SK-N-SH treated with all-trans-retinoic acid at 6 μM for 48 hours (cell line): Measurements from ENCODE around the gene PLD1.

Experiments used
- ATAC-seq: fragments of 200-7000 bp; cut with Tn5 transposase; 3 replicates; pipeline ENCODE4 v1.9.1; 2020; ENCODE audit warnings: mild to moderate bottlenecking, moderate library complexity
- CSDC2 ChIP-seq: fragments of 250-450 bp; sonication (Bioruptor Pico); IDR thresholded peaks from 2 replicates; pipeline ENCODE4 v1.5.0; 2020; ENCODE audit warnings: mild to moderate bottlenecking, moderate library complexity
- ESRRG ChIP-seq: fragments of 250-450 bp; sonication (Bioruptor Pico); IDR thresholded peaks from 2 replicates; pipeline ENCODE4 v1.6.1; 2021; ENCODE audit warnings: mild to moderate bottlenecking
- ISL1 ChIP-seq: fragments of 250-450 bp; sonication (Bioruptor Pico); IDR thresholded peaks from 2 replicates; pipeline ENCODE4 v2.1.2; 2022; ENCODE audit warnings: mild to moderate bottlenecking, moderate library complexity
- RARB ChIP-seq: fragments of 250-450 bp; sonication (Bioruptor Pico); IDR thresholded peaks from 2 replicates; pipeline ENCODE4 v1.8.0; 2021; ENCODE audit warnings: mild to moderate bottlenecking, moderate library complexity
- SNAI2 ChIP-seq: fragments of 250-450 bp; sonication (Bioruptor Pico); IDR thresholded peaks from 2 replicates; pipeline ENCODE4 v1.5.0; 2020; ENCODE audit warnings: mild to moderate bottlenecking, moderate library complexity
- TCF4 ChIP-seq: fragments of 250-450 bp; sonication (Bioruptor Pico); IDR thresholded peaks from 2 replicates; pipeline ENCODE4 v1.8.0; 2021; ENCODE audit warnings: mild to moderate bottlenecking, moderate library complexity, borderline replicate concordance
- ZC3H10 ChIP-seq: fragments of 250-450 bp; sonication (Bioruptor Pico); IDR thresholded peaks from 2 replicates; pipeline ENCODE4 v1.5.1; 2021; ENCODE audit warnings: mild to moderate bottlenecking, moderate library complexity
- ZFP3 ChIP-seq: fragments of 250-450 bp; sonication (Bioruptor Pico); IDR thresholded peaks from 2 replicates; pipeline ENCODE4 v1.5.0; 2020; ENCODE audit warnings: mild to moderate bottlenecking, moderate library complexity
- ZFP30 ChIP-seq: fragments of 450-650 bp; formaldehyde crosslinking; IDR thresholded peaks from 2 replicates; pipeline ENCODE4 v1.5.0; 2022; ENCODE audit warnings: mild to moderate bottlenecking, moderate library complexity
- ZNF565 ChIP-seq: fragments of 450-650 bp; formaldehyde crosslinking; conservative IDR thresholded peaks from 2 replicates; pipeline ENCODE4 v1.5.0; 2020; ENCODE audit warnings: low read depth, mild to moderate bottlenecking, moderate library complexity
- TF ChIP-seq, protein P1 (sequence below): fragments of 250-450 bp; sonication (Bioruptor Pico); IDR thresholded peaks from 2 replicates; pipeline ENCODE4 v1.5.0; 2020; ENCODE audit warnings: mild to moderate bottlenecking, moderate library complexity
- TF ChIP-seq, protein P2 (sequence below): fragments of 250-450 bp; sonication (Bioruptor Pico); IDR thresholded peaks from 2 replicates; pipeline ENCODE4 v1.5.1; 2021; ENCODE audit warnings: mild to moderate bottlenecking, moderate library complexity
- TF ChIP-seq, protein P3 (sequence below): fragments of 250-450 bp; sonication (Bioruptor Pico); IDR thresholded peaks from 2 replicates; pipeline ENCODE4 v1.8.0; 2021; ENCODE audit warnings: low read depth, mild to moderate bottlenecking, moderate library complexity, borderline replicate concordance
- TF ChIP-seq, protein P4 (sequence below): fragments of 250-450 bp; sonication (Bioruptor Pico); IDR thresholded peaks from 2 replicates; pipeline ENCODE4 v1.5.1; 2020; ENCODE audit warnings: low read depth, mild to moderate bottlenecking, moderate library complexity
- TF ChIP-seq, protein P5 (sequence below): fragments of 250-450 bp; sonication (Bioruptor Pico); IDR thresholded peaks from 2 replicates; pipeline ENCODE4 v1.8.0; 2020; ENCODE audit warnings: mild to moderate bottlenecking, moderate library complexity, borderline replicate concordance

Gene PLD1

DNA sequence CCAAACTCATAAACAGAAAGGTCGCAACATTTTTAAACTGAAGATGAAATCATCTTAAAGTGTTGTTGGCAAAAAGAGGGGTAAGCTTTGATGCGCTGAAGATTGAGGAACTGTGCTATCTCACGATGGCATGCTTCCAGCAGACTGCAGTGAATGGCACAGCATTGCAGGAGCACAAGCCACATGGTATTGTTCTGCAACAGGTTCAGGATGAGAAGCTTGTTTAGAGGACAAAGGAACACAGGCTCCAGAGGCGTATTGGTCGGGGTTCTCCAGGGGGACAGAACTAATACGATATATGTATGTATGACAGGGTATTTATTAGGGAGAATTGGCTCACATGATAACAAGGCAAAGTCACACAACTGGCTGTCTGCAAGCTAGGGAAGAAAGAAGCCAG, 13.8 kb upstream of the PLD1 start (continued):
- TF ChIP-seq, protein P1, sequence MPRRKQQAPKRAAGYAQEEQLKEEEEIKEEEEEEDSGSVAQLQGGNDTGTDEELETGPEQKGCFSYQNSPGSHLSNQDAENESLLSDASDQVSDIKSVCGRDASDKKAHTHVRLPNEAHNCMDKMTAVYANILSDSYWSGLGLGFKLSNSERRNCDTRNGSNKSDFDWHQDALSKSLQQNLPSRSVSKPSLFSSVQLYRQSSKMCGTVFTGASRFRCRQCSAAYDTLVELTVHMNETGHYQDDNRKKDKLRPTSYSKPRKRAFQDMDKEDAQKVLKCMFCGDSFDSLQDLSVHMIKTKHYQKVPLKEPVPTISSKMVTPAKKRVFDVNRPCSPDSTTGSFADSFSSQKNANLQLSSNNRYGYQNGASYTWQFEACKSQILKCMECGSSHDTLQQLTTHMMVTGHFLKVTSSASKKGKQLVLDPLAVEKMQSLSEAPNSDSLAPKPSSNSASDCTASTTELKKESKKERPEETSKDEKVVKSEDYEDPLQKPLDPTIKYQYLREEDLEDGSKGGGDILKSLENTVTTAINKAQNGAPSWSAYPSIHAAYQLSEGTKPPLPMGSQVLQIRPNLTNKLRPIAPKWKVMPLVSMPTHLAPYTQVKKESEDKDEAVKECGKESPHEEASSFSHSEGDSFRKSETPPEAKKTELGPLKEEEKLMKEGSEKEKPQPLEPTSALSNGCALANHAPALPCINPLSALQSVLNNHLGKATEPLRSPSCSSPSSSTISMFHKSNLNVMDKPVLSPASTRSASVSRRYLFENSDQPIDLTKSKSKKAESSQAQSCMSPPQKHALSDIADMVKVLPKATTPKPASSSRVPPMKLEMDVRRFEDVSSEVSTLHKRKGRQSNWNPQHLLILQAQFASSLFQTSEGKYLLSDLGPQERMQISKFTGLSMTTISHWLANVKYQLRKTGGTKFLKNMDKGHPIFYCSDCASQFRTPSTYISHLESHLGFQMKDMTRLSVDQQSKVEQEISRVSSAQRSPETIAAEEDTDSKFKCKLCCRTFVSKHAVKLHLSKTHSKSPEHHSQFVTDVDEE (CRISPR knock-in tag), result no peak
- no peak for TF ChIP-seq ZFP30 (CRISPR knock-in tag)
- TF ChIP-seq, protein P2, sequence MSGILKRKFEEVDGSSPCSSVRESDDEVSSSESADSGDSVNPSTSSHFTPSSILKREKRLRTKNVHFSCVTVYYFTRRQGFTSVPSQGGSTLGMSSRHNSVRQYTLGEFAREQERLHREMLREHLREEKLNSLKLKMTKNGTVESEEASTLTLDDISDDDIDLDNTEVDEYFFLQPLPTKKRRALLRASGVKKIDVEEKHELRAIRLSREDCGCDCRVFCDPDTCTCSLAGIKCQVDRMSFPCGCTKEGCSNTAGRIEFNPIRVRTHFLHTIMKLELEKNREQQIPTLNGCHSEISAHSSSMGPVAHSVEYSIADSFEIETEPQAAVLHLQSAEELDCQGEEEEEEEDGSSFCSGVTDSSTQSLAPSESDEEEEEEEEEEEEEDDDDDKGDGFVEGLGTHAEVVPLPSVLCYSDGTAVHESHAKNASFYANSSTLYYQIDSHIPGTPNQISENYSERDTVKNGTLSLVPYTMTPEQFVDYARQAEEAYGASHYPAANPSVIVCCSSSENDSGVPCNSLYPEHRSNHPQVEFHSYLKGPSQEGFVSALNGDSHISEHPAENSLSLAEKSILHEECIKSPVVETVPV, result no peak

DNA sequence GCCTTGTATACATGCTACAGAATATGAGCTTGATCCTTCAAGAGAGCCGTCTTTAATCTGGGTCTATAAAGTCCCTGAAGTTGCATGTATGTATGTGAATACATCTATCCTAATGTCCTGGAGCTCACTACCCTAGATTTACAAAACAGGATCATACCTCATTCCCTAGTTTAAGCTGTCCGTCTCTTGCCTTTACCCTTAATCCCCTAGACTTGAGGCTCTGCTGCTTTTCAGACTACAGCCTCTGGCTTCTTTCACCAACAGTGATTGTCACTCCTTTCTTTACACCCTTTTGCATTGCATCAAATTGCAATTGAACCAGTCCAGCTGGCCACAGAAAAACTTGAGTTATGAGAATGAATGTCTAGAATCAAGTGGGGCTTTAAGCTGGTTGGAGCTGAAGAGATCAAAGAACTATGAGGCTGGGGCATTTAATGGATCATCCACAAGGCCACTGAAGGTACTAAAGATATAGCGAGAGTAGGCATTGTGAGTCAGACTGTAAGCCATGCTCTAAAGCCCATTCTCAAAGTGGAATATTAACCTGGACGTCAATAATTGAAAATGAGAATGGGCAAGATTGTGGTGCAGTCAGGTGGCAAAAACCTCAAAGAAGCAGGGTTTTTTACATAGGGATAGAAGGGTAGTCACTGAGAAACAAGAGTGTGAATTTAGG, 12.3 kb upstream of the PLD1 start:
- no peak for ATAC-seq
- TF ChIP-seq, protein P3, sequence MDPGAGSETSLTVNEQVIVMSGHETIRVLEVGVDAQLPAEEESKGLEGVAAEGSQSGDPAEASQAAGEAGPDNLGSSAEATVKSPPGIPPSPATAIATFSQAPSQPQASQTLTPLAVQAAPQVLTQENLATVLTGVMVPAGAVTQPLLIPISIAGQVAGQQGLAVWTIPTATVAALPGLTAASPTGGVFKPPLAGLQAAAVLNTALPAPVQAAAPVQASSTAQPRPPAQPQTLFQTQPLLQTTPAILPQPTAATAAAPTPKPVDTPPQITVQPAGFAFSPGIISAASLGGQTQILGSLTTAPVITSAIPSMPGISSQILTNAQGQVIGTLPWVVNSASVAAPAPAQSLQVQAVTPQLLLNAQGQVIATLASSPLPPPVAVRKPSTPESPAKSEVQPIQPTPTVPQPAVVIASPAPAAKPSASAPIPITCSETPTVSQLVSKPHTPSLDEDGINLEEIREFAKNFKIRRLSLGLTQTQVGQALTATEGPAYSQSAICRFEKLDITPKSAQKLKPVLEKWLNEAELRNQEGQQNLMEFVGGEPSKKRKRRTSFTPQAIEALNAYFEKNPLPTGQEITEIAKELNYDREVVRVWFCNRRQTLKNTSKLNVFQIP (CRISPR knock-in tag), result no peak
- TF ChIP-seq ESRRG (CRISPR knock-in tag), result no peak
- TF ChIP-seq, protein P2, result no peak
- TF ChIP-seq ZFP3 (CRISPR knock-in tag), result no peak
- no peak for TF ChIP-seq SNAI2 (CRISPR knock-in tag)
- TF ChIP-seq, protein P4, sequence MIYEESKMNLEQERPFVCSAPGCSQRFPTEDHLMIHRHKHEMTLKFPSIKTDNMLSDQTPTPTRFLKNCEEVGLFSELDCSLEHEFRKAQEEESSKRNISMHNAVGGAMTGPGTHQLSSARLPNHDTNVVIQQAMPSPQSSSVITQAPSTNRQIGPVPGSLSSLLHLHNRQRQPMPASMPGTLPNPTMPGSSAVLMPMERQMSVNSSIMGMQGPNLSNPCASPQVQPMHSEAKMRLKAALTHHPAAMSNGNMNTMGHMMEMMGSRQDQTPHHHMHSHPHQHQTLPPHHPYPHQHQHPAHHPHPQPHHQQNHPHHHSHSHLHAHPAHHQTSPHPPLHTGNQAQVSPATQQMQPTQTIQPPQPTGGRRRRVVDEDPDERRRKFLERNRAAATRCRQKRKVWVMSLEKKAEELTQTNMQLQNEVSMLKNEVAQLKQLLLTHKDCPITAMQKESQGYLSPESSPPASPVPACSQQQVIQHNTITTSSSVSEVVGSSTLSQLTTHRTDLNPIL (CRISPR knock-in tag), result no peak
- no peak for TF ChIP-seq ZC3H10 (CRISPR knock-in tag)
- TF ChIP-seq, protein P5, sequence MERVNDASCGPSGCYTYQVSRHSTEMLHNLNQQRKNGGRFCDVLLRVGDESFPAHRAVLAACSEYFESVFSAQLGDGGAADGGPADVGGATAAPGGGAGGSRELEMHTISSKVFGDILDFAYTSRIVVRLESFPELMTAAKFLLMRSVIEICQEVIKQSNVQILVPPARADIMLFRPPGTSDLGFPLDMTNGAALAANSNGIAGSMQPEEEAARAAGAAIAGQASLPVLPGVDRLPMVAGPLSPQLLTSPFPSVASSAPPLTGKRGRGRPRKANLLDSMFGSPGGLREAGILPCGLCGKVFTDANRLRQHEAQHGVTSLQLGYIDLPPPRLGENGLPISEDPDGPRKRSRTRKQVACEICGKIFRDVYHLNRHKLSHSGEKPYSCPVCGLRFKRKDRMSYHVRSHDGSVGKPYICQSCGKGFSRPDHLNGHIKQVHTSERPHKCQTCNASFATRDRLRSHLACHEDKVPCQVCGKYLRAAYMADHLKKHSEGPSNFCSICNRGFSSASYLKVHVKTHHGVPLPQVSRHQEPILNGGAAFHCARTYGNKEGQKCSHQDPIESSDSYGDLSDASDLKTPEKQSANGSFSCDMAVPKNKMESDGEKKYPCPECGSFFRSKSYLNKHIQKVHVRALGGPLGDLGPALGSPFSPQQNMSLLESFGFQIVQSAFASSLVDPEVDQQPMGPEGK (CRISPR knock-in tag), result no peak
- no peak for TF ChIP-seq ZNF565 (CRISPR knock-in tag)
- TF ChIP-seq ZFP30 (CRISPR knock-in tag), result no peak

DNA sequence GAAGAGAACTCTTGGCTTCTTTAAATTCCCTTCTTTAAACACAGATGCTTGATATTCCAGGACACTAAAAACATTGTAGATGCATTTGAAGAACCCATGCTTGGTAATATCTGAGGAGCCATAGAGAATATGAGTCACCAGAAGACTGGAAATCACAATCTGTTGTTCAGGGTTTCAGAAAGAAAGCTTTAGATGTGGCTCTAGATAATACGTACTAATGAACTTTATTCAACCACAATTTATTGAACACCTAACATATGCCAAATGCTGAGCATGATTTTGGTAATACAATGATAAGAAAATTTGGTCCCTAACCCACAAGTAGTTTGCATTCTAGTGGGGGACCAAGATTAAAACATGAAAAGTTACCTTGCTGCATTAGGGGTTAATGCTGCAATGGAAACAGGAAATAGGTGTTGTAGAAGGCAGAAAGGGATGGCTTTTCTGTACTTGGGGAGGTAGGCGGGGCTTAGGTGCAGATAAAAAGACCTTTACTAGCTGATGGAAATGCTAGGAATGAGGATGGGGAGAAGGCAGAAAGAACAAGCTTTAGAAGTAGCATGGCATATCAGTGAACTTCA, 11.6 kb upstream of the PLD1 start:
- no peak for ATAC-seq
- TF ChIP-seq, protein P2, result no peak
- TF ChIP-seq ISL1 (CRISPR knock-in tag) (no peak), RARB (CRISPR knock-in tag) (no peak), ZNF565 (CRISPR knock-in tag) (no peak), TCF4 (CRISPR knock-in tag) (no peak), CSDC2 (no peak), ZFP3 (CRISPR knock-in tag) (no peak), SNAI2 (CRISPR knock-in tag) (no peak), ZC3H10 (CRISPR knock-in tag) (no peak)
- TF ChIP-seq, protein P3 (CRISPR knock-in tag), result no peak
- TF ChIP-seq, protein P5 (CRISPR knock-in tag), result no peak
- TF ChIP-seq, protein P4 (CRISPR knock-in tag), result no peak
